Stimulated activated CD4-positive, alpha-beta T cell treated with anti-CD3 and anti-CD28 coated beads, Interleukin-1b, Interleukin-23, amount 100 ng/mL, for 24 hours (primary cell): ENCODE results near the gene TIMM21.

Experiments used
- DNase-seq, 4 experiments: peaks; one replicate each; pipeline ENCODE4 v3.0.0-alpha.2; 2020; ENCODE audit warnings: low read depth in 4 of 4, low spot score in 1 of 4

The TIMM21 gene

GRCh38 chr18:74146756-74147155 lies 1.6 kb upstream of the TIMM21 start:
- DNase-seq: no peak

DNA sequence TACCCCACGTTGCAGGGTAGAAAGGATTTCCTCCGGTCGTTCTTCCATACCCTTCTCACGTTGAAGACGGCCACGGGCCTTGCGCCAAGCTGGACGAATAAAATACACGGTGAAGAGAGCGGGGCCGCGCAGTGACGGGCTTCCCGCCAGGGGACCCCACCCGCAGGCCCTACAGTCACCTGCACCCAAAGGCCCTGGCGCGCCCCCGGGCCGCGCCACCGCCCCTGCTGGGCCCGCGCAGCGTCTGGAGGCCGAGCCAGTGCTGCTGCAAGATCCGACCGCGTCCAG lies 888 bp upstream of the TIMM21 start:
- no peak for DNase-seq

DNA sequence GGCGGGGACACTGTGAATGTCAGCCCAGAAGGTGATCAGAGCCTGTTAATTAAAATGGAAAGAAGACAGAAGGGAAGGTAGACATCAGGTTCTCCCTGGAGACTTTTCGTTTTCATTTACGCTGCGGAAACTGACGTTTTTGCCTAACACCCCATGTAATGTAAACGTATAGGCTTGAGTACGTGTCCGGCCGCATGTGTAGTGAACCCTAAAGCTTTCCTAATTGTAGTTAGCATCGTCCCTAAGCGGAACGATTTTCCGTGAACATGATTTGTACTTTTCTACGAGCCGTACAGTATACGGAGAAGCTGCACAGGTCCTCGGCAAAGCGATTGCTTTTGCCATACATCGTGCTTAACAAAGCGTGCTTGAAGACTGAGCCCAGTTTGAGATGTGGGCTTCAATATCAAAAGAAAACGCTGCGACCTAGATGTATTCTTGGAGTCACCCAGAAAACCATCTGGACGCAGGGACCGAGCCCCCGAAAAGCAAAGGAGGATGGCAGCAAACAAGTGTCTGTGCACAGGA lies 284 bp downstream of the TIMM21 start:
- DNase-seq: no peak

DNA sequence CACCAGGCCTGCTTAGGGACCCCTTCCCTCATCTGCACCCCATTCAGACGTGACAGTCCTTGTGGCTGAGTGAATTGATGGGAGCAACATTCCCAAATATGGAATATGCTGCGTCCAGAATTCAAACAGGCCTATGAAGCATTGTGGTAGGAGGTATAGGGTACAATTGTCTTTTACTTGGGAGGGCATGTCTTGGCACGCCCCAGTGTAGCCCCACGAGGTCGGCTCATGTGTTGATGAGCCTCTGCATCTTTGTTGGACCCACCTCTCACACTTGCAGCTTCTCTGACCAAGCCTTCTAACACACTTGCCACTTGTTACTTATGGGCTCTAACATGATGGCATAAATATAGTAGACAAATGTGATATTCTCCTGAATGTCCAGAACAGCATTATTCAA lies 1.6 kb downstream of the TIMM21 start:
- no peak for DNase-seq

- no peak for DNase-seq
Observed at GRCh38 chr18:74152270-74152669, 3.9 kb downstream of the TIMM21 start.

DNA sequence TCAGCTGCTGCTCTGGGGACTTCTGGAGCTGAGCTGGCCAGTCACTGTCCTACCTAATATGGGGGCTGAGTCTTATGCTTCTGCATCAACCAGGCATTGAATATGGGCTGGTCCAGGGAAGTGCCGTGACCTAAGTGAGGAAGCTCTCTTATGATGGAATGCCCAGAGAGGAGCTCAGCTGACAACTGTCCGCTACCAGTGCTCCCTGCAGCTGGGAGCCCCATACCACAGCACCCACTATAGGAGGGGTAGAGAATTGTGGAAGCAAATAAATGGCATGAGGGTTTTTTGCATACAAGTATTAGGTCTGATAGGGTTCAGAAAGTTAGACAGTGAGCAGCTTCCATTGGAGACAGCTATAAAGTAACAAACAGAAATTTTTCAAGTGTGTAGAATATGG lies 4.5 kb downstream of the TIMM21 start:
- DNase-seq: no peak

DNA sequence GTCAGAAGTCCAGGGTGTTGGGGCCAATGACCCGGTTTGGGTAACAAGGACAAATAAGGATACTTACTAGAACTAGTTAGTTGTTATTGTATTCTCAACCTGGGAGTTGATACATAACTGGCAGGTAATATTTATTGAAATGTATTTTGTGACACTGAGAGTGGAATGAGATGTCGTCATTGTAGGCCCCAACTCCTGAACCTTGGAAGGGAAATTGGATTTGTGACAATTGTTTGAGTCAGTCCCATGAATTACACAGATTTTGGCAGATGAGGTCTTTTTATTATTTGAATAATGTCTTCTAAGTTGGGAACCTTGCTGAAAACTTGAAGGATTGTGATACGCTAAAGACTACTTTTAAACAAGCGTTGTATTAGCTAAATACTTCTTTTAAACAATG lies 5.1 kb downstream of the TIMM21 start:
- DNase-seq: no peak

DNA sequence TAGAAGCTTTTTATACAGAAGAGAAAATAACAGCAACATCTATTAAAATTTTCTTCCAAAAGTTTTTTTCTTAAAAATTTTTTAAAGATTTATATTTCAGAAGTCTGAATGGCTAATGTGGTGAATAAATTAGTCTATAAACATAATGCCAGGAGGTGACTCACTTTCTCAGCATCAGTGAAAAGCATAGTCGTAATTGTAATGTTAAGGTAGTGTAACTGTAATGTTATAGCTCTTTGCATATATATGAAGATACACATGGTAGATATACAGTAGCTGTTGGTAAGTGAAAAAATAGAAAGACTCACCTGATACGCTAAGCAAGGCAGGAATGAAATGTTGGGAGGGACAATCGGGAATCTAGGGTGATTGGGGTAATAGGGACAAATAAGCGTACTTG lies 5.5 kb downstream of the TIMM21 start:
- DNase-seq: no peak

DNA sequence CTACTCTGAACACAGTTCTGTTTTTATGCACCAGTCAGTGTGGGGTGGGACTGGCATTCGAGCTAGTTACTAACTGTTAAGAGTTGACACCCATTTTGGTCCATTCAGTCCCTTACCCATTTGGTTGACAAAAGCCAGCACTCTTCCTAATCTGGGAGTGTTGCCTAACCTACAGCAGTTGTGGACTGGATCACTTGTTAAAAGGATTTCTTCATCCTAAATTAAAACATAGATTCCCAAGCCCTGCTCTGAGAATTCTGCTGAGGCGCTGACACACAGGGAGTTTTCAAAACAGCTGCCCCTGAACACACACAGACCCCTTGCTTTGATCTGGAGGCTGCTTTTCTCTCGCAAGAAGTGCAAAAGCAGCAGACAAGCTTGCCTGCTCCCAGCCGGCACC lies 6.4 kb downstream of the TIMM21 start:
- no peak for DNase-seq

- no peak for DNase-seq
Observed at GRCh38 chr18:74155276-74155675, 7.0 kb downstream of the TIMM21 start.

GRCh38 chr18:74163019-74163660 lies 14.8 kb downstream of the TIMM21 start:
- no peak for DNase-seq

DNA sequence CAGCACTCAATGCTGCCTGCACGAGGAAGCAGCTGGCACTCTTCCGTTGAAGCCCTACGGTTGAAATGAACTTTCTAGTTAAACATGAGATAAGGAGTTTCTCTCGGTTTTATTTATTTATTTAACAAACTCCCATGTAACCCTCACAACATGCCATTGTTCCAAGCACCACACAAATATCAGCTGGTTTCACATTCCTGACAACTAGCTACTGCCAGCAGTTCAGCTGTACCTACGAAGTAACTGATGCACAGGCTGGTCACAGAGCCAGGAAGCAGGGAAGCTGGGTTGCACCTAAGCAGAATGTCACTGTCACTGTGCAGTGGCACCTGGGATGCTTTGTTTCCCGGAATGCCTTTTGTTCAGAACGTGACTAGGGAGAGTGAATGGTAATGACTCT lies 18.1 kb downstream of the TIMM21 start:
- DNase-seq: no peak

- no peak for DNase-seq
Observed at GRCh38 chr18:74171910-74172606, 23.7 kb downstream of the TIMM21 start.

- no peak for DNase-seq
Observed at GRCh38 chr18:74172697-74173433, 24.5 kb downstream of the TIMM21 start.

DNA sequence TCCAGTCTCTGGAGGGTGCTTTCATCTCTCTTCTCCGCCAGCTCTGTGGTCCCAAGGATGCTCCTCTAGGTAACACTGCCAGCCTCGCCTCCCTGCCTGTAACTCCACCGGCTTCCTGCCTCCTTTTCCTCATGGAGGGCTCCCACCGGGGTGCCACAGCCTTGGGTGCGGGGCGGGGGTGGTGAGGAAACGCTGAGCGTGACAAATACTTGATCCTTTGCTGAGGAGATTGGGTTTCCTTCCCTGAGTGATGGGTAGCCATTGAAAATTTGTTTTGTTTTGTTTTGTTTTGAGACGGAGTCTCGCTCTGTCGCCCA lies 25.1 kb downstream of the TIMM21 start:
- no peak for DNase-seq

DNA sequence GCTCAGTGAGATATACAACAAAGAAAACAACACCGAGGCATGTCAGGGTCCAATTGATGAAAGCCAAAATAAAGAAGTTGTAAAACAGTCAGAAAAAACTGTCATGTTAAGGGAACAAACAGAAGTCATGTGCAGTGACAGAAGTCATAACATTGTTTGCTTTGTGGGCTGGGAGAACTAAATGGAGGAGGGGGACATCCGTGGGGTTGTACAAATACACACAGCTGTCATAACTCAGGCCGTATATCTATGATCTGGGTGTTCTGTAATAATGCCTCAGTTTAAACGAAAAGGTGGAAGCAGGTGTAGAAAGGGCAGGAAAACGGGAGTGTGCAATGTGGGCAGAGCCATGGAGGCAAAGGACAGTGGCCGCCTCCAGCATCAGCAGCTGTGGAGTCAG lies 27.3 kb downstream of the TIMM21 start:
- no peak for DNase-seq

- no peak for DNase-seq
Observed at GRCh38 chr18:74178884-74179283, 30.6 kb downstream of the TIMM21 start.

- DNase-seq: no peak
Observed at GRCh38 chr18:74179623-74180199, 31.4 kb downstream of the TIMM21 start.

GRCh38 chr18:74182335-74182734 lies 34.0 kb downstream of the TIMM21 start:
- DNase-seq: no peak

- no peak for DNase-seq
Observed at GRCh38 chr18:74183130-74183529, 34.8 kb downstream of the TIMM21 start.

- DNase-seq: no peak
Observed at GRCh38 chr18:74184875-74185274, 36.6 kb downstream of the TIMM21 start.

- no peak for DNase-seq
Observed at GRCh38 chr18:74185860-74186259, 37.5 kb downstream of the TIMM21 start.
